ENCODE results near the gene MRPS33. TPM values are rescaled to one million over a fixed set of nuclear protein-coding genes. Genes with fewer than 3 reads are reported as not detected.

Gene MRPS33
- total and polyA plus RNA-seq, 2 experiments from 2014 or later: 23.1 to 140 TPM

DNA sequence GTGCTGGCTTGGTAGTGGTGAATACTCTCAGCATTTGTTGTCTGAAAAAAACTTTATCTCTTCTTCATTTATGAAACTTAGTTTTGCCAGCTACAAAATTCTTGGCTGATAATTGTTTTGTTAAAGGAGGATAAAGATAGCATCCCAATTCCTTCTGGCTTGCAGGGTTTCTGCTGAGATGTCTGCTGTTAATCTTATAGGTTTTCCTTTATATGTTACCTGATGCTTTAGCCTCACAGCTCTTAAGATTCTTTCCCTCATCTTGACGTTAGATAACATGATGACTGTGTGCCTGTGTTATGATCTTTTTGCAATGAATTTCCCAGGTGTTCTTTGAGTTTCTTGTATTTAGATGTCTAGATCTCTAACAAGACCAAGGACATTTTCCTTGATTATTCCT lies 9.9 kb upstream of the MRPS33 start (continued):
- TF ChIP-seq, protein P1, sequence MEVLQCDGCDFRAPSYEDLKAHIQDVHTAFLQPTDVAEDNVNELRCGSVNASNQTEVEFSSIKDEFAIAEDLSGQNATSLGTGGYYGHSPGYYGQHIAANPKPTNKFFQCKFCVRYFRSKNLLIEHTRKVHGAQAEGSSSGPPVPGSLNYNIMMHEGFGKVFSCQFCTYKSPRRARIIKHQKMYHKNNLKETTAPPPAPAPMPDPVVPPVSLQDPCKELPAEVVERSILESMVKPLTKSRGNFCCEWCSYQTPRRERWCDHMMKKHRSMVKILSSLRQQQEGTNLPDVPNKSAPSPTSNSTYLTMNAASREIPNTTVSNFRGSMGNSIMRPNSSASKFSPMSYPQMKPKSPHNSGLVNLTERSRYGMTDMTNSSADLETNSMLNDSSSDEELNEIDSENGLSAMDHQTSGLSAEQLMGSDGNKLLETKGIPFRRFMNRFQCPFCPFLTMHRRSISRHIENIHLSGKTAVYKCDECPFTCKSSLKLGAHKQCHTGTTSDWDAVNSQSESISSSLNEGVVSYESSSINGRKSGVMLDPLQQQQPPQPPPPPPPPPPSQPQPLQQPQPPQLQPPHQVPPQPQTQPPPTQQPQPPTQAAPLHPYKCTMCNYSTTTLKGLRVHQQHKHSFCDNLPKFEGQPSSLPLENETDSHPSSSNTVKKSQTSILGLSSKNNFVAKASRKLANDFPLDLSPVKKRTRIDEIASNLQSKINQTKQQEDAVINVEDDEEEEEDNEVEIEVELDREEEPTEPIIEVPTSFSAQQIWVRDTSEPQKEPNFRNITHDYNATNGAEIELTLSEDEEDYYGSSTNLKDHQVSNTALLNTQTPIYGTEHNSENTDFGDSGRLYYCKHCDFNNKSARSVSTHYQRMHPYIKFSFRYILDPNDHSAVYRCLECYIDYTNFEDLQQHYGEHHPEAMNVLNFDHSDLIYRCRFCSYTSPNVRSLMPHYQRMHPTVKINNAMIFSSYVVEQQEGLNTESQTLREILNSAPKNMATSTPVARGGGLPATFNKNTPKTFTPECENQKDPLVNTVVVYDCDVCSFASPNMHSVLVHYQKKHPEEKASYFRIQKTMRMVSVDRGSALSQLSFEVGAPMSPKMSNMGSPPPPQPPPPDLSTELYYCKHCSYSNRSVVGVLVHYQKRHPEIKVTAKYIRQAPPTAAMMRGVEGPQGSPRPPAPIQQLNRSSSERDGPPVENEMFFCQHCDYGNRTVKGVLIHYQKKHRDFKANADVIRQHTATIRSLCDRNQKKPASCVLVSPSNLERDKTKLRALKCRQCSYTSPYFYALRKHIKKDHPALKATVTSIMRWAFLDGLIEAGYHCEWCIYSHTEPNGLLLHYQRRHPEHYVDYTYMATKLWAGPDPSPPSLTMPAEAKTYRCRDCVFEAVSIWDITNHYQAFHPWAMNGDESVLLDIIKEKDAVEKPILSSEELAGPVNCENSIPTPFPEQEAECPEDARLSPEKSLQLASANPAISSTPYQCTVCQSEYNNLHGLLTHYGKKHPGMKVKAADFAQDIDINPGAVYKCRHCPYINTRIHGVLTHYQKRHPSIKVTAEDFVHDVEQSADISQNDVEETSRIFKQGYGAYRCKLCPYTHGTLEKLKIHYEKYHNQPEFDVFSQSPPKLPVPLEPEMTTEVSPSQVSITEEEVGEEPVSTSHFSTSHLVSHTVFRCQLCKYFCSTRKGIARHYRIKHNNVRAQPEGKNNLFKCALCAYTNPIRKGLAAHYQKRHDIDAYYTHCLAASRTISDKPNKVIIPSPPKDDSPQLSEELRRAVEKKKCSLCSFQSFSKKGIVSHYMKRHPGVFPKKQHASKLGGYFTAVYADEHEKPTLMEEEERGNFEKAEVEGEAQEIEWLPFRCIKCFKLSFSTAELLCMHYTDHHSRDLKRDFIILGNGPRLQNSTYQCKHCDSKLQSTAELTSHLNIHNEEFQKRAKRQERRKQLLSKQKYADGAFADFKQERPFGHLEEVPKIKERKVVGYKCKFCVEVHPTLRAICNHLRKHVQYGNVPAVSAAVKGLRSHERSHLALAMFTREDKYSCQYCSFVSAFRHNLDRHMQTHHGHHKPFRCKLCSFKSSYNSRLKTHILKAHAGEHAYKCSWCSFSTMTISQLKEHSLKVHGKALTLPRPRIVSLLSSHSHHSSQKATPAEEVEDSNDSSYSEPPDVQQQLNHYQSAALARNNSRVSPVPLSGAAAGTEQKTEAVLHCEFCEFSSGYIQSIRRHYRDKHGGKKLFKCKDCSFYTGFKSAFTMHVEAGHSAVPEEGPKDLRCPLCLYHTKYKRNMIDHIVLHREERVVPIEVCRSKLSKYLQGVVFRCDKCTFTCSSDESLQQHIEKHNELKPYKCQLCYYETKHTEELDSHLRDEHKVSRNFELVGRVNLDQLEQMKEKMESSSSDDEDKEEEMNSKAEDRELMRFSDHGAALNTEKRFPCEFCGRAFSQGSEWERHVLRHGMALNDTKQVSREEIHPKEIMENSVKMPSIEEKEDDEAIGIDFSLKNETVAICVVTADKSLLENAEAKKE (CRISPR knock-in tag; IDR thresholded peaks at IDR 0.05): no peak
- TF ChIP-seq, protein P2, sequence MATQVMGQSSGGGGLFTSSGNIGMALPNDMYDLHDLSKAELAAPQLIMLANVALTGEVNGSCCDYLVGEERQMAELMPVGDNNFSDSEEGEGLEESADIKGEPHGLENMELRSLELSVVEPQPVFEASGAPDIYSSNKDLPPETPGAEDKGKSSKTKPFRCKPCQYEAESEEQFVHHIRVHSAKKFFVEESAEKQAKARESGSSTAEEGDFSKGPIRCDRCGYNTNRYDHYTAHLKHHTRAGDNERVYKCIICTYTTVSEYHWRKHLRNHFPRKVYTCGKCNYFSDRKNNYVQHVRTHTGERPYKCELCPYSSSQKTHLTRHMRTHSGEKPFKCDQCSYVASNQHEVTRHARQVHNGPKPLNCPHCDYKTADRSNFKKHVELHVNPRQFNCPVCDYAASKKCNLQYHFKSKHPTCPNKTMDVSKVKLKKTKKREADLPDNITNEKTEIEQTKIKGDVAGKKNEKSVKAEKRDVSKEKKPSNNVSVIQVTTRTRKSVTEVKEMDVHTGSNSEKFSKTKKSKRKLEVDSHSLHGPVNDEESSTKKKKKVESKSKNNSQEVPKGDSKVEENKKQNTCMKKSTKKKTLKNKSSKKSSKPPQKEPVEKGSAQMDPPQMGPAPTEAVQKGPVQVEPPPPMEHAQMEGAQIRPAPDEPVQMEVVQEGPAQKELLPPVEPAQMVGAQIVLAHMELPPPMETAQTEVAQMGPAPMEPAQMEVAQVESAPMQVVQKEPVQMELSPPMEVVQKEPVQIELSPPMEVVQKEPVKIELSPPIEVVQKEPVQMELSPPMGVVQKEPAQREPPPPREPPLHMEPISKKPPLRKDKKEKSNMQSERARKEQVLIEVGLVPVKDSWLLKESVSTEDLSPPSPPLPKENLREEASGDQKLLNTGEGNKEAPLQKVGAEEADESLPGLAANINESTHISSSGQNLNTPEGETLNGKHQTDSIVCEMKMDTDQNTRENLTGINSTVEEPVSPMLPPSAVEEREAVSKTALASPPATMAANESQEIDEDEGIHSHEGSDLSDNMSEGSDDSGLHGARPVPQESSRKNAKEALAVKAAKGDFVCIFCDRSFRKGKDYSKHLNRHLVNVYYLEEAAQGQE (IDR thresholded peaks at IDR 0.05; ENCODE audit: unreplicated experiment): no peak
- TF ChIP-seq EZH2 (IDR thresholded peaks at IDR 0.05; ENCODE audit: low read depth, unreplicated experiment) (no peak), NANOG (IDR thresholded peaks at IDR 0.05; ENCODE audit: borderline replicate concordance) (no peak)

DNA sequence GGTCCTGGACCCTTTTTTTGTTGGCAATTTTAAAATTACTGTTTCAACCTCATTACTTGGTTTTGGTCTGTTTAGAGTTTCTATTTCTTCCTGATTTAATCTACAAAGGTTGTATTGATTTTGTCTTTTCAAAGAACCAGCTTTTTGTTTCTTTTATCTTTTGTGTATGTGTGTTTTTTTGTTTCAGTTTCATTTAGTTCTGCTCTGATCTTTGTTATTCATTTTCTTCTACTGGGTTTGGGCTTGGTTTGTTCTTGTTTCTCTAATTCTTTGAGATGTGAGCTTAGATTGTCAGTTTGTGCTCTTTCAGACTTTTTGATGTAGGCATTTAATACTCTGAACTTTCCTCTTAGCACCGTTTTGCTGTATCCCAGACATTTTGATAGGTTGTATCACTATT lies 8.5 kb upstream of the MRPS33 start:
- peaks cover 8% of the 10 kb centered on the region for H3K27me3 Mint-ChIP-seq (ENCODE audit: insufficient read depth, low read depth, poor library complexity)
- peaks cover 3% of the 10 kb centered on the region; the same call in 2 of the 3 replicates for H3K36me3 Mint-ChIP-seq (ENCODE audit: low read depth)
- Histone ChIP-seq H3K9me2 (ENCODE audit: insufficient read depth) (no peaks in the 10 kb centered on the region), H3K4me3 (no peak overlapping the region), H4K20me1 (replicated peaks; ENCODE audit: insufficient read depth) (no peaks in the 10 kb centered on the region), H3K79me2 (replicated peaks; ENCODE audit: insufficient read depth) (no peaks in the 10 kb centered on the region), H3K36me3 (ENCODE audit: insufficient read depth) (no peaks in the 10 kb centered on the region), H3K27ac (ENCODE audit: low read depth) (no peak overlapping the region), H3K27me3 (ENCODE audit: insufficient read depth) (no peaks in the 10 kb centered on the region), H3F3A (replicated peaks; ENCODE audit: low read depth) (no peaks in the 10 kb centered on the region), H3K4me2 (no peak overlapping the region), H2AFZ (no peak overlapping the region), H3K4me1 (ENCODE audit: insufficient read depth) (no peaks in the 10 kb centered on the region)
- H3K4me1 Mint-ChIP-seq: no peaks in the 10 kb centered on the region
- H3K4me3 Mint-ChIP-seq: no peak overlapping the region
- ATAC-seq (no peak), DNase-seq (ENCODE audit: low spot score) (no peak)
- peaks cover 23% of the 10 kb centered on the region for H3K9me3 Mint-ChIP-seq
- H3K27ac Mint-ChIP-seq: no peak overlapping the region
- TF ChIP-seq, protein P3, sequence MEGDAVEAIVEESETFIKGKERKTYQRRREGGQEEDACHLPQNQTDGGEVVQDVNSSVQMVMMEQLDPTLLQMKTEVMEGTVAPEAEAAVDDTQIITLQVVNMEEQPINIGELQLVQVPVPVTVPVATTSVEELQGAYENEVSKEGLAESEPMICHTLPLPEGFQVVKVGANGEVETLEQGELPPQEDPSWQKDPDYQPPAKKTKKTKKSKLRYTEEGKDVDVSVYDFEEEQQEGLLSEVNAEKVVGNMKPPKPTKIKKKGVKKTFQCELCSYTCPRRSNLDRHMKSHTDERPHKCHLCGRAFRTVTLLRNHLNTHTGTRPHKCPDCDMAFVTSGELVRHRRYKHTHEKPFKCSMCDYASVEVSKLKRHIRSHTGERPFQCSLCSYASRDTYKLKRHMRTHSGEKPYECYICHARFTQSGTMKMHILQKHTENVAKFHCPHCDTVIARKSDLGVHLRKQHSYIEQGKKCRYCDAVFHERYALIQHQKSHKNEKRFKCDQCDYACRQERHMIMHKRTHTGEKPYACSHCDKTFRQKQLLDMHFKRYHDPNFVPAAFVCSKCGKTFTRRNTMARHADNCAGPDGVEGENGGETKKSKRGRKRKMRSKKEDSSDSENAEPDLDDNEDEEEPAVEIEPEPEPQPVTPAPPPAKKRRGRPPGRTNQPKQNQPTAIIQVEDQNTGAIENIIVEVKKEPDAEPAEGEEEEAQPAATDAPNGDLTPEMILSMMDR (conservative IDR thresholded peaks at IDR 0.05; ENCODE audit: low read depth in 2 of 2): no peak

Measured in GM23338 (cell line).